HG03175 (cell line): Measurements from ENCODE around the gene OTOP3.
"Not testable (repeated sequence)": the region's sequence is repeated elsewhere in the genome, so short reads cannot be mapped to it uniquely, and the experiment has no call there.

Source experiments
- ATAC-seq: cut with Tn5 transposase; IDR thresholded peaks from one replicate; pipeline ENCODE4 v1.9.1; 2021; ENCODE audit warnings: mild to moderate bottlenecking, moderate library complexity; ENCODE audit not compliant: unreplicated experiment

OTOP3 gene, protein sequence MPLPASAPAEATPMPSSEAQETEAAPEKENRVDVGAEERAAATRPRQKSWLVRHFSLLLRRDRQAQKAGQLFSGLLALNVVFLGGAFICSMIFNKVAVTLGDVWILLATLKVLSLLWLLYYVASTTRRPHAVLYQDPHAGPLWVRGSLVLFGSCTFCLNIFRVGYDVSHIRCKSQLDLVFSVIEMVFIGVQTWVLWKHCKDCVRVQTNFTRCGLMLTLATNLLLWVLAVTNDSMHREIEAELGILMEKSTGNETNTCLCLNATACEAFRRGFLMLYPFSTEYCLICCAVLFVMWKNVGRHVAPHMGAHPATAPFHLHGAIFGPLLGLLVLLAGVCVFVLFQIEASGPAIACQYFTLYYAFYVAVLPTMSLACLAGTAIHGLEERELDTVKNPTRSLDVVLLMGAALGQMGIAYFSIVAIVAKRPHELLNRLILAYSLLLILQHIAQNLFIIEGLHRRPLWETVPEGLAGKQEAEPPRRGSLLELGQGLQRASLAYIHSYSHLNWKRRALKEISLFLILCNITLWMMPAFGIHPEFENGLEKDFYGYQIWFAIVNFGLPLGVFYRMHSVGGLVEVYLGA

DNA sequence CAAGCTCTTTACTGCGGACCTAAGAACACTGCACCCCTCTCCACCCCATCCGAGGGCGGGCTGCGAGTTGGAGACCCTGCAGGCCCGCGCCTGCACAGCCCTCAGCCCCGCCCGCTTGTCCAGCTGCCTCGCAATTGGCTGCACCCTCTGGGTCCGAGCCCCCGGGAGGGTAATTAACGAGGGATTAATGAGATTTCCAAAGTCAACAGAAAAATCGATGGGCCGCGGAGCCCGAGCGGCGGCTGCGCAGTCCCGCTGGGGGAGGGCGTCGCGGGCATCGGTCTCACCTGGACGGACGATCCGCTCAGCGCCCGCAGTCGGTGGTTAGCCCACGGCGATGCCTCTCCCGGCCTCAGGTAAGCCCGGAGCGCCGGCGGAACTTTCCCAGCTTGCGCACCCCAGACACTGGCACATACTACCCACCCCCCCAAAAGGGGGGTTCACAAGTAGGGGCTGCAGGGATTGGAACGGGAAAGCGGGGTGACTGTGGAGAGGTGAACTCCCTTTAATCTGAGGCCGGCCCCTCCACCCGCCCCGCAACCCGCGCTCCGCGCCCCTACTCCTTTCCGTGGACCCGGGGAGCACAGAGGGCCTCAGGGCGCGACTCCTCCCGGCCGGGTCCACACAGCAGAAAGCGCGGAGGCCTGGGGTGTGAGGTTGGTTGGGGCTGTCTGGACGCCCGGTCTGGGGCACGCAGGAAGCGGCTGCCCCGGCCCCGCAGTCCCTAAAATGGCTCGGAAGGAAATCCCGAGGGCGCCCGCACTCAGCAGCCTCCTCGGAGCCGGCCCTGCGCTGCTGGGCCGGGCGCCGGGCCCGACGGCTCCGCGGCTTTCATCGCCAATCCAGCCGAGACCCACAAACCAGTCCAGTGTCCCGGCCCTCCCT lies at the start of gene OTOP3:
TSS of gene OTOP3 (plus strand) at position 314 of the 885 bp plus-strand sequence. CDS start at position 338, 24 bp downstream.
- no peak for ATAC-seq

DNA sequence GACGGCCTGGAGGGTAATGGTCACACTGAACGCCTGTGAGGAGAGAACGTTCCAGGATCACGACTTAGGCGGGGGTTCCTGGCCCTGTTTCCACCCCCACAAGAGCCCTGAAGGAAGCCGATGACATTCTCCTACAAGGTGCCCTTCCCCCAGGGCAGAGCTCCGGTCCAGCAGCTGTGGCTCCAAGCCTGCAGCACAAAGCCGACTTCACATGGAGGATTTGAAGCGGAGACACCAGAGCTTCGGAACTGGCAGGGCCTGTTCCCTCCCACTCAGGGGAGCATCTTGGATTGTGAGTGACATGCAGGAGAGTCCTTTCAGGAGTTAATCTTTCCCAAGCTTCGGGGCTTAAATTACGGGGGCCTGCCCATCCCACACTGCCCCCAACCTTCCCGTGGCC lies 47.2 kb upstream of the OTOP3 start:
- ATAC-seq, result no peak

DNA sequence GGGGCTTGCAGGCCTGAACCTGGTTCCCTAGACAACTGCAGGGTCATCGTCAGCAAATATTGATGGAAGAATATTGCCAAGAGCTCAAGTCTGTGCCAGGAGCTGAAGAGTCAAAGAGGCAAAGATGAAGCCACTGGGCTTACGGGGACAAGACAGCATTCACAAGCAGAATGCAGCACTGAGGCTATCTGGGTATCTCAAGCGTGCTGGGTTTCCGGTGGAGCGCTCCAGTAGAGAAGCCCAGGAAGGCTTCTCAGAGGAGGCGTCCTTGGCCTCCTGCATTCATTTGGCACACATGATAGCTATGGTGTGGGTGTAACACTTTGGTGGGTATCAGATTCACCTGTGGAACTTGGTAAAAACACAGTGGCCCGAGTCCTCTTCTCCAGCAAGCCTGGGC lies 45.1 kb upstream of the OTOP3 start:
- no peak for ATAC-seq

DNA sequence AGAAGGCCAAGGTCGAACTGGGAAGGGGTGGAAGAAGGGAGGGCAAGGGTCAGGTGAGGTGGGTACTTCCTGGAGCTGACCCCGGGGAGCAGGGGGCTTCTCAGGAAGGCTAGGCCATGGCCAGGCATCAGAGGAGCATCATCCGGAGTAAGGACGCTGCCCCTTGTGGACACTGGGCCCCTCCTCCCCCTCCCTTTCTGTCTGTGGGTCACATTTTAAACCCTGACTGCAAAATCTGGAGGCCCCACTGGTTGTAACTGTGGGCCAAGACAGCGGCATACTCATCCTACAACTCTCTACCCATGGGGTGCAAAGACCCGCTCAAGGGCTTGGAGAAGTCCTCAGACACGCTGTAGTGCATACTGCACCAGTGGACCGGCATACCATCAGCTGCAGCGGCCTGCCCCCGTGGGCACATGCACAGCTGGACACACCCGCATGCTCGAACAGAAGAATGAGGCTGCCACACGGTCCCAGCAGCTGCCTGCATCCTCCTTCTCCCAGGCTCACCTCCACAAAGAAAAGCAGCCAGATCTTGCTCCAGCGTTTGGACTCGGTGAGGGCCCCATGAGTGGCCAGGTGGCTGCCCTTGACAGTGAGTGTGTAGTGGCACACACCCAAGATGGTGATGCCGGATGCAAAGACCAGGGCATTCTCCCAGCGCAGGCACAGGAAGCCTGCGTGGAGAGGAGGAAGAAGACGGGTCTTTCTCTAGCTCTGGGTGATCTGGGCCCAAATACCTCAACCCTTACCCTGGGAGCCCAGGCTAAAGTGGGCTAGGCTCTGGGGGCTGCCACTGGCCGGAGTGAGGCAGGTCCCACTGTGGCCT lies 43.5 kb upstream of the OTOP3 start:
- no peak for ATAC-seq

DNA sequence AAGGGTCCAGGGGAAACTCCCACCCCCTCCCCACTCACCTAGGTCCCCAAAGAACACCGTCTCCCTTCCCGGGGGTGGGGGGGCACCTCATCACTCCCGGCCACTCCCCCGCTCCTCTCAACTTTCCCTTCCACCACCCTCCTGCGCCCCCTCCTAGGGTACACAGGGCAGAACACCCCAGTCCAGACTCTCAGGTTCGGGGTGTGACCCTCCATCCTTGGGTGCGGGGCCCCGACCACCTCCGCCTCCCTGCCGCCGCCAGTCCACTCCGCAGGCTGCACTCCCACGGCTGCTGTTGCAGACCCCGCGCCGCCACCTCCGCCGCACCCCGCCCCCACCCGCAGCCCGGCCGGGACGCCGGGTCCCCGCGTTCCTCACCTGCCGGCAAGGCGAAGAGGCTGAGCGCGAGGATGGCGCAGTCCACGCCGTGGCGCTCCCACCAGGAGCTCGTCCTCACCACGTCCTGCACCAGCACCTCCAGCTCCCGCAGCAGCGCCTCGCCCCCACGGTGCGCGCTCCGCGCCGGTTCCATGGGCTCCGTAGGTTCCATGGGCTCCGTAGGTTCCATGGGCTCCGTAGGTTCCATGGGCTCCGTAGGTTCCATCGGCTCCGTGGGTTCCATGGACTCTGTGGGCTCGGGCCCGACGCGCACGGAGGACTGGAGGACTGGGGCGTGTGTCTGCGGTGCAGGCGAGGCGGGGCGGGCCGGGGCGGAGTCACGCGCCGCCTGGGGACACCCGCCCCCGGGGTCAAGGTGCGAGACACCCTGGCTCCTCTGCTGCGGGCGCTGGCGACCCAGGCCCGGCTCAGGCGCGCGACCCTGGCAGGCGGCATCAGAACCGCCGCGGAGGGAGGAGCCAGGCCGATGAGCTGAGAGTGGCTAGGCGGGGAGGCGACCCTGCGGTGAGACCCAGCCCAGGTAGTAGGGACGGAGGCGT lies 42.5 kb upstream of the OTOP3 start, which contains the start of gene FADS6:
TSS of gene FADS6 (minus strand) at position 660 of the 938 bp plus-strand sequence. CDS start at position 622, 38 bp downstream.
- ATAC-seq, result no peak

DNA sequence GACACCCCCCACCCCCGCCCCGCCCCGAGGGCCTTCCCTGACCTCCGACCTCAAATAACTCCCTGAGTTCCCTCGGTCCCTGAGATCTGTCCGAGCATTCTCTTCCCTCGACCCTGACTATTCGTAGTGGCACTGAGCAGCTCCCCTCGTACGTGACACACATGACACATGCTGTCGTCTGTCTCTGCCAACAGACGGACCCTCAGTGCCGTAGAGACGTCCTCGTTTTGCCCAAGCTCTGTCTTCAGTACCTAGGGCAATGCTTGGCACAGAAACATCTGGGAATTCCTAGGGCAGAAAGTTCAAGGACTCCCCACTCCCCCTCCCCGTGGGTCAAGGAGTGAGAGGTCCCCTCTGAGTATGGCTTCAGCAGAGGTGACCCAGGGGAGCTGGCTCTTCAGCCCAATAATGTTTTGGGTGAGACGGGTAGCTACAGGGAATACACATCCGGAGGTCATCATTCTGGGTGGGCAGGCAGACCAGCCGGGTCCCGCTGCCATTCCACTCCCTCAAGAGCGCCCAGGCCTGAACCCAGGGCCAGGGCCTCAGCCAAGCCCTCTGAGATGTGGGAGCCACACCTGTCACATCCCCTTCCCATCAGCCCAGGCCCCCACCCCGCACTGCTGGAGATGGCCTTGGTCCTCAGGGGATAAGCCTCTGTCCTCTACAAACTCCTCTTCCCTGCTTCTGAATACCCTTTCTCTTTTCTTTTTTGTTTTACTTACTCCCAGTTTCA lies 41.6 kb upstream of the OTOP3 start:
- ATAC-seq, result no peak

DNA sequence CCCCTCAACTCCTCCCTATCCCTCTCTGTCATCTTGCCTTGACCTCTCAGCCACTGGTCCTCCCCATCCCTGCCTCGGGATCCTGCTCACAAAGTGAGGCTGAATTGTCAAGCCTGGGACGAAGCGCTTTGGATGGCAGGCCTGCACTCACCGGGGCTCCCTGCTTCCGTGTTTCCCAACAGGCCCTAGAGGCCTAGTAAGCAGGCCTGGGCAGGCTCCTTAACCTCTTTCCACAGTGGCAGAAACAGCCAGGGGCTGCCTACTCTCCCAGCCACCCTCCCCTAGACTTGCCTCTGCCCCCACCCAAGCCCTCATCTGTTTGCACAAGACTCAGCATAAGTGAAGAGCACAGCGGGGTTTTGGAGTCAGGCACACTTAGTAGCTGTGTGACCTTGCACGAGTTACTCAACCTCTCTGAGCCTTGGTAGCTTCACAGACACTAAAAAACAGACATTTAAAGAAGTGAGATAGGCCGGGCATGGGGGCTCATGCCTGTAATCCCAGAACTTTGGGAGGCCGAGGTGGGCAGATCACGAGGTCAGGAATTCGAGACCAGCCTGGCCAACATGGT lies 37.2 kb upstream of the OTOP3 start:
- no peak for ATAC-seq

DNA sequence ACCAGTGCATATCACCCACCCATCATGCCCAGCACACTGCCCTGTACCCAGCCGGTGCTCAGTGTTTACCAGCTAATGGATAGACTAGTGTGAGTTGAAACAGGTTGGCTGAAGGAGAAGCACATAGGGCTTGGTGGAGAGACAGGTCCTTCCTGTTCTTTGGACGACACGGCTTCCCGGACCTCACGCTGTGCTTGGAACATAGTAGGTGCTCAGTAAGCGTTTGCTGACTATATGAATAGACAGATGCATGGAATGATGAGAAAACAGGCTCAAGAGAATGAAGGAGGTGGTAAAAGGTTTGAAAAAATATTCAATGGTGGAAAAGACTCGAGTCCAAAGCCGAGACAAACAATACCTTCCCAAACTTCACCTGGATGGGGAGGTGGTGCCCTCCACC lies 35.5 kb upstream of the OTOP3 start:
- ATAC-seq, result no peak

DNA sequence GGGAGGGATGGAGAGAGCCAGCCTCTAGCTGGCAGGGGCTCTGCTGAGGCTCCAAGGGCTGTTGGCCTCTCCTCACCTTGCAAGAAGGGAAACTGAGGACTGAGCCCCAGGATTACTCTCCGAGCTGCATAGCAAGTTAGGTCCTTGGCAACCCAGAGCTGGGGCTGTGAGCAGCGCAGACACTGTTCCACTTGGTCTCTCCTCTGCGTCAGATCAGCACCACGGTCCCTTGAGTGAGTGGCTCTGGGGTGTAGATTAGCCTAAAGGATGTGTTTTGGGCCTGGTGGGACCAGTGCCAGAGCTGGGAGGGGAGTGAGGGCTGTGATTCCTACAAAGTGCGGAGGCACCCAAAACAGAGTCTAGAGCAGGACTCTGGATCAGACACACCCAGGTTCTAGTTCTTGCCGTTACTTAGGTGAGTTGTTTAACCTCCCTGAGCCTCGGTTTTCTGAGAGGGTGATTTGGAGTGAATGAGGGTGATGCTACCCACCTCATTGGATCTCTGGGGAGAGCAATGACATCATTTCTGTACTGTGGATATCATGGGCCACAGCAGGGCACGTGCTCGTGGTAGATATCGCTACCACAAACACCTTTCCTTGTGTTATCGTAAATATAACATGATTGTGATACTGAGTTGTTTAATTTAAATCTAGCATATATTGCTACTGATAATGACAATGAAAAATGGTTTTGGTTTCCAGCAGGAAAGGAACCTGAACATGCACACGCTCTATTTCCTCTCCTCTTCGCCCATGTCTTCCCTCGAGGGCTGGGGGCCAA lies 34.2 kb upstream of the OTOP3 start:
- ATAC-seq, result no peak

DNA sequence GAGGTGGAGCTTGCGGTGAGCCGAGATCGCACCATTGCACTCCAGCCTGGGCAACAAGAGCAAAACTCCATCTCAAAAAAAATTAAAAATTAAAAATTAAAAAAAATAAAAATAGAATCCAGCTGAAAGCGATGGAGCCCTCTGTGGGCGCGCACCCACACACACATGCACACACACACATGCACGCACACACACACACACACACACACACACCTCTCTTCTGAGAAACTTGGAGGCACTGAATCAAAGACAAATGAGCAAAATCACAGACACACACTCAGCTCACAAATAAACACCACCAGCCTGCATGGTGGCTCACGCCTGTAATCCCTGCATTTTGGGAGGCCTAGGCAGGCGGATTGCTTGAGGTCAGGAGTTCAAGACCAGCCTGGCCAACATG lies 32.7 kb upstream of the OTOP3 start:
- no peak for ATAC-seq

DNA sequence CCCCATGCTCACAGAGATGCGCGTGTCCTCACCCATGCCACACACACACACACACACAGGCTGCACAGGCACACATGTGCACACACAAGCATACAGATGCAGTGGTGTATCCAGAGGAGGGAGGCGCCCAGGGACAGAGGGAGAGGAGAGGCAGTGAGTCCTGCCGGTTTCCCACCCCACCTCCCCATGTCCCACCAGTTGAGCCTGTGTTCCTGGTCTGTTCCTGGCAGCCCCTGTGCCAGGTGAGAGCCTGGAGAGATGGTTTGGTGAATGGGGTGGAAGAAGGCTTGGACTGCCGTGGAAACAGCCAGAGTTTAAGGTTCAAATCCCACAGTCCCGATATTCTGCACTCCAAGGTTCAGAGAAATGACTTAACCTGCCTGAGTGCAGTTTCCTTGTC lies 32.0 kb upstream of the OTOP3 start:
- ATAC-seq, result no peak

DNA sequence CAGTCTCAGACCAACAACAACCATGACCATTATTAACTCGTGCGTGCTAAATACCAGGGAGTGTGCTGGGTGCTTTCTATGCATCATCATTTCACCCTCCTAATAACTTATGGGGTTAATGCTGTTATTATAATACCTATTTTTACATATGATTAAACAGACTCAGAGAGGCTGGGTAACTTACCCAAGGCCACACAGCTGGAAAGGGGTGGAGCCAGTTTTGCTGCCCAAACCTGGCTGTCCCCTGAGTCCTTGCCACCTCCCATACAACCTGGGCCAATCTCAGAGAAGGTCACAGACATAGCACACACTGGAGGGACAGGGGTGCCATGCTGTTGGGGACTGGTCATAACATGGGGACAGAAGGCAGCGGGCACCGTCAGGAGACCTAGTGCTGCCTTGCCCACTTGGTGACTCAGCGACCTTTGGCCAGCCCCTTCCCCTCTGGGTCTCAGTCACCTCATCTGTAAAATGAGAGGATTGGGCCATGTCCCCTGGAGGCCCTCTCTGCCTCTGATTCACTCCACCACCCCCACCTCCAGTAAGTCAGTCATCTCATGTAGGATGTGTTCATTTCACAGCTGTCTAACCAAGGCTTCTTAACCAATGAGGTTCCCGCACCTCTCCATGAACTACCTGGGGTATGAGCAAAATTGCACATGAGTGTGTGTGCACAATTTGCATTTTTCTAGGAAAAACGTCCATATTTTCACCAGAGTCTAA lies 30.9 kb upstream of the OTOP3 start:
- ATAC-seq, result no peak

DNA sequence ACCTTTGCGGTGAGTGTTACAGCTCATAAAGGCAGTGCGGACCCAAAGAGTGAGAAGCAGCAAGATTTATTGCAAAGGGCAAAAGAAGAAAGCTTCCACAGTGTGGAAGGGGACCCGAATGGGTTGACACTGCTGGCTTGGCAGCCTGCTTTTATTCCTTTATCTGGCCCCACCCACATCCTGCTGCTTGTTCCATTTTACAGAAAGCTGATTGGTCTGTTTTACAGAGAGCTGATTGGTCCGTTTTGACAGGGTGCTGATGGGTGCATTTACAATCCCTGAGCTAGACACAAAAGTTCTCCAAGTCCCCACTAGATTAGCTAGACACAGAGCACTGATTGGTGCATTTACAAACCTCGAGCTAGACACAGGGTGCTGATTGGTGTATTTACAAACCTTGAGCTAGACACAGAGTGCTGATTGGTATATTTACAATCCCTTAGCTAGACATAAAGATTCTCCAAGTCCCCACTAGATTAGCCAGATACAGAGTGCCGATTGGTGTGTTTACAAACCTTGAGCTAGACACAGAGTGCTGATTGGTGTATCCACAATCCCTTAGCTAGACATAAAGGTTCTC lies 29.4 kb upstream of the OTOP3 start:
- not testable (repeated sequence) for ATAC-seq

DNA sequence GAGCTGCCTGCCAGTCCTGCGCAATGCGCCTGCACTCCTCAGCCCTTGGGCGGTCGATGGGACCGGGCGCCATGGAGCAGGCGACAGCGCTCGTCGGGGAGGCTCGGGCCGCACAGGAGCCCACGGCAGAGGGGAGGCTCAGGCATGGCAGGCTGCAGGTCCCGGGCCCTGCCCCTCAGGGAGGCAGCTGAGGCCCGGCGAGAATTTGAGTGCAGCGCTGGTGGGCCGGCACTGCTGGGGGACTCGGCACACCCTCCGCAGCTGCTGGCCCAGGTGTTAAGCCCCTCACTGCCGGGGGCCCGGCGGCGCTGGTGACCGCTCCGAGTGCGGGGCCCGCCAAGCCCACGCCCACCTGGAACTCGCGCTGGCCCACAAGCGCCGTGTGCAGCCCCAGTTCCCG lies 28.7 kb upstream of the OTOP3 start:
- no peak for ATAC-seq

DNA sequence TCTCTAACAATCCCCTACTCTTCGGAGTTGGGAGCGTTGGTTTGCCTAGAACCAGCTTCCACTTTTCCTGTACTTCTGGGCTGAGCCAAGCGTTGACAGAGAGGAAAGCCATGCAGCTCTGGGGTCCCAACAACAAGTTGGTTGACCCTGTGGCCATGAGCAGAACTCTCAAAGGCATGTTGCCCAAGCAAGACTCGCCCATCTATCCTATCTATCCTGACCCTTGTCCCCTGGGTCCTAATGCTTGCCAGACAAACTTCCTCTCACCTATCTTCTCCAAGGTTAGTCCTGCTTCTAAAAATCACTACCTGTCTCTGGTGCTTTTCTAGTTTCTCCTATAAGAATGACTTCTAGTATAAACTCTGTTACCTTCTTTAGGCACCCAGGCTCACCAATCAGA lies 26.6 kb upstream of the OTOP3 start:
- ATAC-seq, result not testable (repeated sequence)

DNA sequence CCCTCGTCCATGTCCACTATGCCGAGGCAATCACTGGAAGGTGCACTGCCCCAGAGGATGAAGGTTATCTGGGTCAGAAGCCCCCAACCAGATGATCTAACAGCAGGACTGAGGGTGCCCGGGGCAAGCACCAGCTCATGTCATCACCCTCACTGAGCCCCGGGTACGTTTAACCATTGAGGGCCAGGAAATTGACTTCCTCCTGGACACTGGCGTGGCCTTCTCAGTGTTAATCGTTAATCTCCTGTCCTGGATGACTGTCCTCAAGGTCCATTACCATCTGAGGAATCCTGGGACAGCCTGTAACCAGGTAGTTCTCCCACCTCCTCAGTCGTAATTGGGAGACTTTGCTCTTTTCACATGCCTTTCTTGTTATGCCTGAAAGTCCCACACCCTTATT lies 24.3 kb upstream of the OTOP3 start:
- ATAC-seq, result not testable (repeated sequence)
